Fibroblast of lung (primary cell): ENCODE results near the gene HEPN1. TPM values are rescaled to one million over a fixed set of nuclear protein-coding genes. Genes with fewer than 3 reads are reported as not detected.

ENCODE experiments used
- DNase-seq, 2 donors: peaks; one replicate each; pipeline versions ENCODE4 v3.0.0 to v3.0.0-alpha.2; 2010; ENCODE audit warnings: low read depth in 2 of 2
- H2AFZ ChIP-seq: 2 replicates; pipeline ENCODE4 v1.5.1; 2012; ENCODE audit warnings: low read length, control low read depth, inconsistent platforms
- H3K27ac ChIP-seq: 2 replicates; pipeline ENCODE4 v1.5.1; 2011; ENCODE audit warnings: low read length, control low read depth; ENCODE audit not compliant: insufficient read depth
- H3K27me3 ChIP-seq: 2 replicates; pipeline ENCODE4 v1.5.1; 2011; ENCODE audit warnings: mild to moderate bottlenecking, low read length; ENCODE audit not compliant: control insufficient read depth, insufficient read depth
- H3K36me3 ChIP-seq: 2 replicates; pipeline ENCODE4 v1.5.1; 2011; ENCODE audit warnings: low read length; ENCODE audit not compliant: control insufficient read depth, insufficient read depth
- H3K4me1 ChIP-seq: 2 replicates; pipeline ENCODE4 v1.5.1; 2011; ENCODE audit warnings: low read length; ENCODE audit not compliant: control insufficient read depth, insufficient read depth; ENCODE audit errors: extremely low read depth
- H3K4me2 ChIP-seq: 2 replicates; pipeline ENCODE4 v1.5.1; 2011; ENCODE audit warnings: low read length, control low read depth; ENCODE audit not compliant: insufficient read depth; ENCODE audit errors: extremely low read depth
- H3K4me3 ChIP-seq, 4 experiments: fragments of 200-600 bp in 1 of 4; sonication (generic) in 1 of 4; replicated peaks in 1 of 4; 2 replicates each; pipeline ENCODE4 v1.5.1; 2011 to 2016; ENCODE audit warnings: low read length in 4 of 4, low read depth in 3 of 4, mild to moderate bottlenecking in 3 of 4, control low read depth in 2 of 4, inconsistent platforms in 1 of 4, mixed read lengths in 1 of 4; ENCODE audit not compliant: insufficient read depth in 1 of 4; ENCODE audit errors: control extremely low read depth in 1 of 4
- H3K79me2 ChIP-seq: 2 replicates; pipeline ENCODE4 v1.5.1; 2012; ENCODE audit warnings: mild to moderate bottlenecking, low read length, inconsistent platforms; ENCODE audit not compliant: control insufficient read depth, insufficient read depth
- H3K9ac ChIP-seq: 2 replicates; pipeline ENCODE4 v1.5.1; 2011; ENCODE audit warnings: mild to moderate bottlenecking, low read length, control low read depth; ENCODE audit not compliant: insufficient read depth
- H3K9me3 ChIP-seq: 2 replicates; pipeline ENCODE4 v1.5.1; 2012; ENCODE audit warnings: low read depth, low read length; ENCODE audit not compliant: control insufficient read depth, insufficient read depth
- H4K20me1 ChIP-seq: 2 replicates; pipeline ENCODE4 v1.5.1; 2011; ENCODE audit warnings: low read length; ENCODE audit not compliant: control insufficient read depth, insufficient read depth; ENCODE audit errors: extremely low read depth
- CTCF ChIP-seq, 2 donors: IDR thresholded peaks in 1 of 2; conservative IDR thresholded peaks in 1 of 2; 1 replicate in 1 of 2; 2 replicates in 1 of 2; pipeline ENCODE4 v1.5.1; 2011 to 2012; ENCODE audit warnings: low read length in 2 of 2, control low read depth in 1 of 2, inconsistent platforms in 1 of 2, low read depth in 1 of 2, mild to moderate bottlenecking in 1 of 2
- EZH2 ChIP-seq: IDR thresholded peaks from 2 replicates; pipeline ENCODE4 v1.5.1; 2012; ENCODE audit warnings: low read length, control low read depth, mild to moderate bottlenecking; ENCODE audit errors: missing control alignments
- polyA plus RNA-seq, 2 donors: library from polyadenylated mRNA; depleted of rRNA in 1 of 2; stranded (reverse) in 1 of 2; unstranded in 1 of 2; fragments of >200 nt; gene quantifications; 2 replicates each; pipeline ENCODE4 v1.2.1, GENCODE V29; 2011 to 2012; ENCODE audit warnings: missing spikeins in 1 of 2
- total RNA-seq: library from RNA; depleted of rRNA; stranded (reverse); fragments of >200 nt; gene quantifications from 2 replicates; pipeline ENCODE4 v1.2.1, GENCODE V29; 2014

HEPN1 gene
- total and polyA plus RNA-seq, 2 donors (not counting 1 experiment from before 2014, with no cell fraction given), result not detected

- DNase-seq, result no peak
Measured at GRCh38 chr11:124938970-124939369, 19.9 kb downstream of the HEPN1 start.

GRCh38 chr11:124941703-124942102, 22.7 kb downstream of the HEPN1 start:
- Histone ChIP-seq H3K9me3 (no peaks in the 10 kb centered on the region), H3K9ac (no peak overlapping the region), H2AFZ (no peak overlapping the region), H3K27me3 (no peaks in the 10 kb centered on the region), H3K4me3 (no peak overlapping the region), H3K4me2 (no peak overlapping the region), H3K79me2 (no peaks in the 10 kb centered on the region), H3K36me3 (no peaks in the 10 kb centered on the region), H4K20me1 (no peaks in the 10 kb centered on the region), H3K27ac (no peak overlapping the region), H3K4me1 (peaks cover under 1% of the 10 kb centered on the region)
- TF ChIP-seq EZH2, result no peak
- TF ChIP-seq CTCF (conservative IDR thresholded peaks at IDR 0.05 in 1 of 2, IDR thresholded peaks at IDR 0.05 in 1 of 2; ENCODE audit: low read depth in 1 of 2, low read length in 2 of 2), result no peak
- DNase-seq, result no peak

More at GRCh38 chr11:124938970-124939369, 19.9 kb downstream of the HEPN1 start:
- Histone ChIP-seq H3K27me3 (no peaks in the 10 kb centered on the region), H3K9me3 (no peaks in the 10 kb centered on the region), H3K4me1 (peaks cover 12% of the 10 kb centered on the region), H4K20me1 (no peaks in the 10 kb centered on the region), H3K27ac (no peak overlapping the region), H3K9ac (no peak overlapping the region), H3K4me3 (no peak overlapping the region), H3K79me2 (no peaks in the 10 kb centered on the region), H3K36me3 (no peaks in the 10 kb centered on the region), H2AFZ (no peak overlapping the region), H3K4me2 (no peak overlapping the region)
- TF ChIP-seq EZH2 (no peak), CTCF (conservative IDR thresholded peaks at IDR 0.05 in 1 of 2, IDR thresholded peaks at IDR 0.05 in 1 of 2; ENCODE audit: low read depth in 1 of 2, low read length in 2 of 2) (no peak)

GRCh38 chr11:124942466-124943253, 23.6 kb downstream of the HEPN1 start:
- Histone ChIP-seq H2AFZ (no peak overlapping the region), H3K4me2 (no peak overlapping the region), H3K9ac (no peak overlapping the region), H4K20me1 (no peaks in the 10 kb centered on the region), H3K79me2 (no peaks in the 10 kb centered on the region), H3K27me3 (no peaks in the 10 kb centered on the region), H3K4me3 (no peak overlapping the region), H3K4me1 (peaks cover 3% of the 10 kb centered on the region), H3K27ac (no peak overlapping the region), H3K36me3 (no peaks in the 10 kb centered on the region), H3K9me3 (no peaks in the 10 kb centered on the region)
- no peak for TF ChIP-seq EZH2
- no peak for TF ChIP-seq CTCF (conservative IDR thresholded peaks at IDR 0.05 in 1 of 2, IDR thresholded peaks at IDR 0.05 in 1 of 2; ENCODE audit: low read depth in 1 of 2, low read length in 2 of 2)
- no peak for DNase-seq
